Measurements from ENCODE around the gene CACNA2D1.

CACNA2D1 gene

GRCh38 chr7:81932936-81933335 lies 510.6 kb downstream of the CACNA2D1 start:
- no peak for TF ChIP-seq CTCF (IDR thresholded peaks at IDR 0.05; ENCODE audit: low read depth, low read length)
- DNase-seq (ENCODE audit: low read depth in 2 of 2), result no peak
- H3K4me3 ChIP-seq (replicated peaks in 1 of 2; ENCODE audit: low read depth in 2 of 2, low read length in 2 of 2), result no peak overlapping the region

- no peak overlapping the region for H3K4me3 ChIP-seq (replicated peaks in 1 of 2; ENCODE audit: low read depth in 2 of 2, low read length in 2 of 2)
- TF ChIP-seq CTCF (IDR thresholded peaks at IDR 0.05; ENCODE audit: low read depth, low read length), result no peak
- peak in 1 of 2 donors; percentile 35 for DNase-seq (ENCODE audit: low read depth in 2 of 2)
Measured at GRCh38 chr7:81929386-81929785, 514.2 kb downstream of the CACNA2D1 start.

GRCh38 chr7:81926154-81926553 lies 517.4 kb downstream of the CACNA2D1 start:
- no peak overlapping the region for H3K4me3 ChIP-seq (replicated peaks in 1 of 2; ENCODE audit: low read depth in 2 of 2, low read length in 2 of 2)
- peak in 1 of 2 donors; percentile 39 for DNase-seq (ENCODE audit: low read depth in 2 of 2)
- no peak for TF ChIP-seq CTCF (IDR thresholded peaks at IDR 0.05; ENCODE audit: low read depth, low read length)

- TF ChIP-seq CTCF (IDR thresholded peaks at IDR 0.05; ENCODE audit: low read depth, low read length), result no peak
- DNase-seq (ENCODE audit: low read depth in 2 of 2), result no peak
- no peak overlapping the region for H3K4me3 ChIP-seq (replicated peaks in 1 of 2; ENCODE audit: low read depth in 2 of 2, low read length in 2 of 2)
Measured at GRCh38 chr7:81925530-81925929, 518.0 kb downstream of the CACNA2D1 start.

- TF ChIP-seq CTCF (IDR thresholded peaks at IDR 0.05; ENCODE audit: low read depth, low read length), result no peak
- DNase-seq (ENCODE audit: low read depth in 2 of 2), result no peak
- no peak overlapping the region for H3K4me3 ChIP-seq (replicated peaks in 1 of 2; ENCODE audit: low read depth in 2 of 2, low read length in 2 of 2)
Measured at GRCh38 chr7:81924494-81924893, 519.1 kb downstream of the CACNA2D1 start.

GRCh38 chr7:81919494-81919893 lies 524.1 kb downstream of the CACNA2D1 start:
- DNase-seq (ENCODE audit: low read depth in 2 of 2), result no peak
- H3K4me3 ChIP-seq (replicated peaks in 1 of 2; ENCODE audit: low read depth in 2 of 2, low read length in 2 of 2), result no peak overlapping the region
- TF ChIP-seq CTCF (IDR thresholded peaks at IDR 0.05; ENCODE audit: low read depth, low read length), result no peak

GRCh38 chr7:81908220-81908619 lies 535.4 kb downstream of the CACNA2D1 start:
- no peak for DNase-seq (ENCODE audit: low read depth in 2 of 2)
- TF ChIP-seq CTCF (IDR thresholded peaks at IDR 0.05; ENCODE audit: low read depth, low read length), result no peak
- H3K4me3 ChIP-seq (replicated peaks in 1 of 2; ENCODE audit: low read depth in 2 of 2, low read length in 2 of 2), result no peak overlapping the region
